HUDEP-2 (cell line): ENCODE measurements around the gene GMDS.

Source experiments
- DNase-seq, 76 experiments: peaks; one replicate each; lab custom pipeline; 2025; ENCODE audit not compliant: unreplicated experiment in 76 of 76; lab: John Stamatoyannopoulos, UW

Gene GMDS

GRCh38 chr6:1626481-1626880 lies 618.9 kb downstream of the GMDS start:
- DNase-seq, result no peak

- DNase-seq, result no peak
Measured at GRCh38 chr6:1625794-1626435, 619.5 kb downstream of the GMDS start.

DNA sequence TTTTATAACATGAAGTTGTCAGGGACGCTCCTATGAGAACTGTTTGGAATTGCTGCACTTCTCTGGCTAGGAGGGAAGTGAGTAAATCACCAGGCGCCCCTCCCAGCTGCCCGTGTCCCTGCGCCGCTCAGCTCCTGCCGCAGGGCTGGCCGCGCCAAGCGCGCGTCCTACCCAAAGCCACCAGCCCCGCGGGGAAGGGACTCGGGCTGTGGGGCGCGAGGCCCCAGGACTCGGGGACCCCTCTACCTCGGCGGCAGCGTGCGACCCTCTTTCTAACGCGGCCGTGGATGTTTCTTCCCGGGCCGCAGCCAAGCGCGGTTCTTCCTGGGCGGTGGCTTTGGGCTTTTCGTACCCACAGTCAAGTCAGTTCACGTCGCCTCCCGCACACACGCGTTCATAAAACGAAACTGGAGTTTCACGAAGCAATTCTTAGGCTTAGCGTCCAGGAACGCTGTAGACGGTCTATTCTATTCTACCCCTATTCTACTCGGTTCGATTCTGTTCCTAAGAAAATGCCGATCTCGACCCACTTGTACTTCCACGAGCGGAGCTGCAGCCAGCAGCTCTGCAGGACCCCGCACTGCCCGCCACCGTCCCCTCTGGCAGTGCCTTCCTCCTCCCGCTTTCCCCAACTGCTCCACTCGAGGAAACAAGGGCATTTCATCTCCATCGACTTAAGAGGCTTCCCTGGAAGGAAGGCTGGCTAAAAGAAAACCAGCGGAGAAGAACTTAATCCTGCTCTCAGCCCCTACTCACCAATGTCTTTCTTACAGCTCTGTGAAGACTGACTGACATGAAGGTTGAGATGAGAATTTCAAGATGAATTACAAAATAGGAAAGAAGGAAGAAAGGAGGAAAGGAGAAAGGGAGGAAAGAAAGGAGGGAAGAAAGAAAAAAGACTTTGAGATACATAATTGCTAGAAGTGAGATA lies 620.3 kb downstream of the GMDS start:
- DNase-seq, result no peak

GRCh38 chr6:1624058-1624850 lies 621.2 kb downstream of the GMDS start:
- no peak for DNase-seq

- DNase-seq, result no peak
Measured at GRCh38 chr6:1623769-1624057, 621.7 kb downstream of the GMDS start.

- no peak for DNase-seq
Measured at GRCh38 chr6:1622851-1623768, 622.3 kb downstream of the GMDS start.

GRCh38 chr6:1622220-1622850 lies 623.1 kb downstream of the GMDS start:
- DNase-seq, result no peak

DNA sequence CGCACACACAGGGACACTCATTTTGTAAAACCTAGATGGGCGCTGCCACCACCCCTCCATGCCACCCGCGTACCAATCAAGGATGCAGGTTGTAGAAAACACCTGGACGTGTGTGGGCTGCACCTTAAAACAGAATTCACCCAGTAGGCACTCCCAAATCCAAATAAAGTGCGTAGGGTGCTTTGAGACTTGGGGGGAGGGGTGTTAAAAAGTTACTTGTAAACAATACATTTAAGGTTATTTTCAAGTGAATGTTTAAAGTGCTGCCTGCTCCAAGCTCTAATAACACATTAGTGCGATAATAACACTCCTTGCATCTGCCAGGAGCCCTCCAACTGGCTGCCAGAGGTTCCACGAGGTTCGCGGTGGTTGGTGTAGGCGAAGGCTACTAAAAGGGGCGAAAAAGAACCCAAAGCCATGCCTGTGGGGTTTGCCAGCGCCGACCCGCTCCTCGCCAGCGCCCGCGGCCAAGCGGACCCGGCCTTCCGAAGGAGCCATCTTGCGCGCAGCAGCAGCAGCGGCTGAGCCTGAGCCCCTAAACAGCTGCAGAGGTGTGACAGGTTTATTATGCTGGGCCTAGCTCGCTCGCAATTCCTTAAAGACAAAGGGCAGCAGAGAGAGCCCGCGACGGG lies 624.2 kb downstream of the GMDS start:
- no peak for DNase-seq

DNA sequence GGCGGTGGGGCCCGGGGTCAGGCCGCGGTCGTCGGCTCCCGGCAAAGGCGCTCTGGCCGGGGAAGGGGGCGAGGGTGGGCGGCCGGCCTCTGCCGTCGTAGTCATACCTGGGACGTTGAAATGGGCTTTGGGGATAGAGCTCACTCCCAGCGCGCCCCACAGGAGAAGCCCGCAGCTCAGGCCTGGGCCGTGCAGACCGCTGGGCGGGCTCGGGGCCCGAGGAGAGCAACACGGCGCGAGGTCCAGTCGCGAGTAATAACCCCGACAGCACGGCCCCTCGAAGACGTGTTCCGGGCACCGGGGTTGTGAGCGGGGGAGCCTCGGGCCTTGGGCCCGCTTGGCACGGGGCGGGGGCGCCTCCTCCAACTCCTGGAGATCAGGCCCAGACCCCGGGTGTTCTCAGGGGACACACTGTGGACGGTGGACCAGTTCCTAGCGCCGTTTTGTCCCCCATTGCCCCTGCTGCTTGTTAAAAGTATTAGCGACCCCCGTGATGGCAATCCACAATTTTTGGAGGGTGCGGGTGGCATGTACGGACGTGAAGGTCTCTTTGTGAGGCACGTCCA lies 624.8 kb downstream of the GMDS start:
- no peak for DNase-seq

GRCh38 chr6:1619673-1620503 lies 625.5 kb downstream of the GMDS start:
- DNase-seq, result no peak

GRCh38 chr6:1619098-1619672 lies 626.2 kb downstream of the GMDS start:
- DNase-seq, result no peak

GRCh38 chr6:1618311-1619097 lies 626.9 kb downstream of the GMDS start:
- no peak for DNase-seq

- DNase-seq, result no peak
Measured at GRCh38 chr6:1617466-1618310, 627.7 kb downstream of the GMDS start.

DNA sequence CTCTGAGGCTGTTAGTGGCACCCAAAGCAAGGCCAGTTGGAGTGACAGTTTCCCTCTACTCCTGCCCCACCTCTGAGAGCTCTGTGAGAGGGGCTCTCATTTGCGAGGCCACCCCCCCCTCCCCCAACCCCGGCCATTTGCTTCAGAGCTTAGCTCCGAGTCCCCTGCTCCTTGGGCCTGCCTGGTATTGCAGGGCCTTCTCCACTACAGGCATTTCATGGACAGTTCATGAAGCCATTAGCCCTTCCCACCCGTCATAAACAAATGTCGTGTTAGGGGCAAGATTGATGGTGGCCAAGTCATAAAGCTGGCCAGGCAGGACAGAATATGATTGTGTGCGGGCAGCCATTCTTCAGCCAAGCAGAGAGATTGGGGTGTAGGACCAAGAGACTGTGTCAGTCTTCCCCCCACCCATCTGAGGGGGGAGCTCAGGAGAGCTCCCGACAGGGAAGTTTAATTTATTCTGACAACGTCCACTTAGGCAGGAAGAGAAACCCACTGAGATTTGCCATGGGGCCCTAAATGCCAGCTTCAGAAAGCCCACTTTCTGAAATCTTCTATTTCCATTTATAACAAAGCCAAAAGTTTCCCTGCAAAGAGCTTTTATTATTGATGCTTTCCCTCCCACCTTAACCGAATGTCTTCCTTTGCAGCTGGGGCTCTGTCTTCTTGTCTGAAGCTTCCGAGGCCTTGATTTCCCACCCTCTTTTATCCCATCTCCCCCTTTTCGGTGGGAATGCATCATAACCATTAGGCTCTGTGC lies 628.5 kb downstream of the GMDS start:
- DNase-seq, result no peak

- DNase-seq, result no peak
Measured at GRCh38 chr6:1615853-1616420, 629.5 kb downstream of the GMDS start.
